Daoy (cell line): ENCODE measurements around the gene DSP. TPM values are rescaled to one million over a fixed set of nuclear protein-coding genes. Genes with fewer than 3 reads are reported as not detected.
A peak's percentile ranks its signal among the peaks of the same experiment; 100 is the strongest.

ENCODE experiments used
- DNase-seq: peaks from one replicate; pipeline ENCODE4 v3.0.0-alpha.2; 2015; ENCODE audit warnings: low read depth
- total RNA-seq: library from RNA; depleted of rRNA; stranded (reverse); fragments of >200 nt; shearing (Covaris generic); gene quantifications from 2 replicates; pipeline ENCODE4 v1.2.3, GENCODE V29; 2014

DSP gene
- total RNA-seq, 1 experiment from 2014 or later: 62.7 TPM

DNA sequence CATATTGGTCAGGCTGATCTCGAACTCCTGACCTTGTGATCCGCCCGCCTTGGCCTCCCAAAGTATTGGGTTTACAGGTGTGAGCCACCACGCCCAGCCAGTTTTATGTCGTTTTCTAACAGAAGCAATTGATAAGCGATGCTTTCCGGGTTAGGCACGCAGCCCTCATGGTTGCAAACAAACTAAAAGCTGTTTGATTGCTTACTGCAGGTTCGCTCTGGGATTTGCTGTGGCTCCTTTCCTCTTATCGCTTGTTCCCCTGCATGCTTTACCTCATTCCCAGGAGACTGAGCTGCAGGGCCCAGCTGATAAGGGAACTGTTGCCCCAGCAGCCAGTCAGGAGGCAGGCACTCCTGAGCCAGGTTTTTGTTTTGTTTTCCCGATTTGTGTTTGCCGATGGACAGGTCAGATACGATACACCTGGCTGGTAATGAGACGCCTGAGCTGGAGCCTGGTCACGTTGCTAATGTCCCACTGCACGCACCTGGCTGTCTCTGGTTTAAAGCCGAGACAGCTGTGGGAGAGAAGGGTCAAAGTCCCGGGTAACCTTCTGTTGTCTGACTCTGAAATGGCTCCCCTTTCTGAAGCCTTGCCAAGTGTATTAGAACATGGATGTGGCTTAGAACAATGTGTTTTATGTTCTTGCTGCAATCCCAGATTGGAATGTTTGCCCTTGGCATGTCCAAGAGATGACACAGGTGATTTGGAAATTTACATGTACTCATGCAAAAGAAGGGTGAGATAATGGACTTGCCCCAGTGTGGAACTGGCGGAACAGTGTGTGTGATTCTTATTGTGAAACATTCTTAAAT, 19.9 kb downstream of the DSP start:
- no peak for DNase-seq

DNA sequence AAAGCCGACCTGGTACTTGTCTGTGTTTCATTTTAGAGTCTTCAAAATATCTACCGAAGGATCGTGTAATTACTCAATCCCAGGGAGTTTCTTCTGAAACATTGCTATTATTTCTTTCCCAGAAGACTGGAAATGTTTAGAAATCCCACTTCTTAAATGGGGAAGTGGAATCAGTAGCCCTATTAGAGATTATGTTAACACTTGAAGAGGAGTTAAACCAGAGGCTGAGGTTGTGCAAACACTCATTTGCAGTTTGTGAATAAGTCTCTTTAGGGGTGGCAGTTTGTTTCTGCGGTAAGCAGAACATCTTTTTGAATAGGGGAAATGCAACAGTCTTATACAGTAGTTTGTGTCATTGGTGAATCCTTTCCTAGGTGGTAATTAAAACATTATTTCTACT, 21.3 kb downstream of the DSP start:
- no peak for DNase-seq

DNA sequence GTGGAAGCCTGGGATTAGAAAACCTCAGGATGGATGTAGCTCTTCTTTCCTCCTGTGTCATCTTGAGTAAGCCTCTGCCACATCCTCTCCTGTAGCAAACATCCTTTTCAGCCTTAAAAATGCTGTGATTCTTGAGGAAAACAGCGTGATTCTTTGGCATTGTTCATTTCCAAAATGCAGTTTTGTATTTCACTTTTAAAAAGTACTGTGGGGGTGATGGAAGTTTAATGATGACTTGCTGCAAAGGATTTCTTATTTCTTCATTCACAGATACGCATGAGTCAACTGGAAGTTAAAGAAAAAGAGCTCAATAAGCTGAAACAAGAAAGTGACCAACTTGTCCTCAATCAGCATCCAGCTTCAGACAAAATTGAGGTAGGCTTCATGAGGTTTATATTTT, 24.6 kb downstream of the DSP start:
- DNase-seq: no peak

DNA sequence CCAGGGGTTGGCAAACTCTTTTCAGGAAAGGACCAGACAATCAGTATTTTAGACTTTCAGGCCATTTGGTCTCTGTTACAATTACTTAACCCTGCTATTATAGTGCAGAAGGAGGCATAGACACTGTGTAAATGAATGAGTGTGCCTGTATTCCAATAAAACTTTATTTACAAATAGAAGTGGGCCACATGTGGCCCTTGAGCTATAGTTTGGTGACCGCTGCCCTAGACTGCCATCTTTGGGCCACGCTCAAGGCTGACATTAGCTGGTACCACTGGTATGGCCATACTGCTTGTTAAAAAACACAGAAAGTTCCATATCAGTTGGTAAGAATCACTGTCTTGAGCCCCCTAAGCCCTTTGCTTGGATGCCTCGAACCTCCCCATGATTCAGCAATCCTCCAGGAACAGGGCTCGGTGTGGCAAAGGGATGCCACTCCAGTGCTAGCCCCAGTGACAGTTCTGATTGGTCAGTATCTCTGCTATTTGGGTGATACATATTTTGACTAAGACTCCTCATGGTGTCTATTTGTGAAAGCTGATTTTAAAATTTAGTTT, 25.2 kb downstream of the DSP start:
- peak; percentile 25 for DNase-seq

DNA sequence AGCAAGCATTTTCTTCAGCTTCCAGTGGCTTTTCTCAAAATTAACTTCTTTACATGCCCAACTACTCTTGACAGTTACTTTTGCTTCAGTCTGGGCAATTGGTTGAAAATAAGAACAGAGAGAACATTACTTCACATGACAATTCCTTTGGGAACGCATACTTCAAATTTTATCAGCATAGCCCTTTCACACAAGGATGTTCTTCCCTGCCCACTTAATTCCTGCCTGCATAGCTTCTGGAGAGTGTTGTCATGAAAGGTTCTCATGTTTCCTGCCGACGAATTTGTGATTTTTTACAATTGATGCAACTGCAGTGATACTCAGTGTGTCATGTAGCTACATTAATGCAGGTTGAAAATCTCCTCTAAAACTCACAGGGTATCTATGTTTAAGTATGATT, 26.6 kb downstream of the DSP start:
- DNase-seq: no peak

DNA sequence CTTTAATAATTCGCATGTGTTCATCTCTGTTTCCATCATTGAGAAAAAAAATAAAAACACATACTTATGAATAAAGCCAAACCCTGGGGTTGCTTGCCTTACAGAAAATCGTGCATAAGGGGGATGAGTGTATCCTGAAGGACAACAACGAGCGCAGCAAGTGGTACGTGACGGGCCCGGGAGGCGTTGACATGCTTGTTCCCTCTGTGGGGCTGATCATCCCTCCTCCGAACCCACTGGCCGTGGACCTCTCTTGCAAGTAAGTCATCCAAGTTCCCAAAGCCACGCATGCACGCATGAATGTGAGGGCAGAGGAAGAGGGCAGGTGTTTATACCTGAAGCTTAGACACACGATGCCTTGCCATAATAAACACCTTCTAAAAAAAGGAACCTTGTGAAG, 27.6 kb downstream of the DSP start:
- no peak for DNase-seq

DNA sequence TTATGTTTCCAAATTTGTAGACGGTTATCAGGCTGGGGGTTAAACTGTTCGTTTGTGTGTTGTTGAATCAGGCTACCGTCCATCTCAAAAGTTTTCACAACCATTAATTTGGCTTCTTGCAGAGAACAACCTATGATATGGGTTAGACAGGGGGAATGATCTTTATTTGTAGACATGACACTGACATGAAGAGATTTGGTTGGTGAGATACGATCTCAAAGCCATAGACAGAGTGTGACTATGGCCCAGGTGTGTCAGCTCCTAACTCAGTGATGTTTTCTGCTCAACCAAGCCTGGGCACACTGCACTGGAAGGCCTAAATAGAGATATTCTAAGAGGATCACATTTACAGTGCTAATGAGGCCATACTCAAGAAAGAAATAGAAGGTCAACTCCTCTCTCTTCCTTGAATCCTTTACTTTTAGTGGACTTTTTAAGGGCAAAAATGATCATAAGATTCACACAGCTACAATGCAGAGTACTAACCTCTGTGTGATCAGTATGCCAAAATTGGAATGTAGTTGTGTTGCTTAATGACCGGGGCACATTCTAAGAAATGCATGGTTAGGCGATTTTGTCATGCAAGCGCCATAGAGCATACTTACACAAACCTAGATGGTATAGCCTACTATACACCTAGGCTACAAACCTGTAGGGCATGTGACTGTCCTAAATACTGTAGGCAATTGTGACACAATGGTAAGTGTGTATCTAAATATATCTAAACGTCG, 30.9 kb downstream of the DSP start:
- DNase-seq: no peak

DNA sequence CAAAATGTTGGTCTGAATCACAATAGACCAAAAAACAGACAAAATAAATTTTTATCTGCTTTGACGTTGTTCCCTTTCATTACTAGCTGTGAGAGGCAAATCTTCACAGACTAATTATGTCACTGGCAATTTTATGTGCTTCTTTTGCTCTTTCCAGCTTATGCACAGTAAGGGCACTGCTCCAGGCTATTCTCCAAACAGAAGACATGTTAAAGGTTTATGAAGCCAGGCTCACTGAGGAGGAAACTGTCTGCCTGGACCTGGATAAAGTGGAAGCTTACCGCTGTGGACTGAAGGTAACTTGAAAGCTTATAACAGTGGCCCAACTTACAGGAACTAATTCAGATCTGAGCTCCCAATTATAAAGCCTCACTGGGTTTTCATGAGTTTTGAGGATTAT, 33.0 kb downstream of the DSP start:
- no peak for DNase-seq

DNA sequence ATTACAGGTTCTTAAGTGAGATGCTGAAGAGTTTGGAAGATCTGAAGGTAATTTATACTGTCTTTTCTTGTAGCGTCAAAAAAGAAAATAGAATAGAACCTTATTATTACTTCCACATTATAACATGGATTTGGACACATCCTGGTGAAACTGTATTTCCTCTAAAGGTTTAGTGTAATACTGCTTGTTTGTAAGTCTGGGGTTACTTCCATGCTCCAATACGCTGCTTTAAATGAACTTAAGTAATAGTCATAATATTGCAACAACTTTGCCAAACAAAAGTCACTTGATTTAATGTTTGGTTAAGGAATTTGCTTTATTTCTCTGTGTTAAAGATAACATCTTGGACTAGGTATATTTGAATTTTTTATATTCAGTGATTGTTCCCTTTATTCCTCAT, 37.0 kb downstream of the DSP start:
- no peak for DNase-seq

DNA sequence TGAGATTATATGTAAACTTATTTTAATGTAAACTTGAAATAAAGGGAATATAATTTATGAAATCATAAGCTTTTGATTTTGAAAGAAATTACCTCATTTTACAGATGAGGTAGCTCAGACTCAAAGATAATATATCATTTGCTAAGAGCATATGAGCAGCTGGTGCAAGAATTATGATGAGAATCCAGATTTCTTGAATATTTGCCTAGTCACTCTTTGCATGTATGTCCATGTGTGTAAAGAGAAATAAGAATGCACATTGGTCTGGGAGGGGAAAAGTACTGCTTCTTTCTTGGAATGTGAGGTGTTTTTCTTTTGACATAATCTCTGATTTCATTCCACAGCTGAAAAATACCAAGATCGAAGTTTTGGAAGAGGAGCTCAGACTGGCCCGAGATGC, 37.5 kb downstream of the DSP start:
- no peak for DNase-seq

DNA sequence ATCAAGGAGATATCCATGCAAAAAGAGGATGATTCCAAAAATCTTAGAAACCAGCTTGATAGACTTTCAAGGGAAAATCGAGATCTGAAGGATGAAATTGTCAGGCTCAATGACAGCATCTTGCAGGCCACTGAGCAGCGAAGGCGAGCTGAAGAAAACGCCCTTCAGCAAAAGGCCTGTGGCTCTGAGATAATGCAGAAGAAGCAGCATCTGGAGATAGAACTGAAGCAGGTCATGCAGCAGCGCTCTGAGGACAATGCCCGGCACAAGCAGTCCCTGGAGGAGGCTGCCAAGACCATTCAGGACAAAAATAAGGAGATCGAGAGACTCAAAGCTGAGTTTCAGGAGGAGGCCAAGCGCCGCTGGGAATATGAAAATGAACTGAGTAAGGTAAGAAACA, 38.4 kb downstream of the DSP start:
- DNase-seq: no peak

DNA sequence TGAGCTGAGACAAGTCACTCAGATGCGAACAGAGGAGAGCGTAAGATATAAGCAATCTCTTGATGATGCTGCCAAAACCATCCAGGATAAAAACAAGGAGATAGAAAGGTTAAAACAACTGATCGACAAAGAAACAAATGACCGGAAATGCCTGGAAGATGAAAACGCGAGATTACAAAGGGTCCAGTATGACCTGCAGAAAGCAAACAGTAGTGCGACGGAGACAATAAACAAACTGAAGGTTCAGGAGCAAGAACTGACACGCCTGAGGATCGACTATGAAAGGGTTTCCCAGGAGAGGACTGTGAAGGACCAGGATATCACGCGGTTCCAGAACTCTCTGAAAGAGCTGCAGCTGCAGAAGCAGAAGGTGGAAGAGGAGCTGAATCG, 39.1 kb downstream of the DSP start:
- DNase-seq: no peak

DNA sequence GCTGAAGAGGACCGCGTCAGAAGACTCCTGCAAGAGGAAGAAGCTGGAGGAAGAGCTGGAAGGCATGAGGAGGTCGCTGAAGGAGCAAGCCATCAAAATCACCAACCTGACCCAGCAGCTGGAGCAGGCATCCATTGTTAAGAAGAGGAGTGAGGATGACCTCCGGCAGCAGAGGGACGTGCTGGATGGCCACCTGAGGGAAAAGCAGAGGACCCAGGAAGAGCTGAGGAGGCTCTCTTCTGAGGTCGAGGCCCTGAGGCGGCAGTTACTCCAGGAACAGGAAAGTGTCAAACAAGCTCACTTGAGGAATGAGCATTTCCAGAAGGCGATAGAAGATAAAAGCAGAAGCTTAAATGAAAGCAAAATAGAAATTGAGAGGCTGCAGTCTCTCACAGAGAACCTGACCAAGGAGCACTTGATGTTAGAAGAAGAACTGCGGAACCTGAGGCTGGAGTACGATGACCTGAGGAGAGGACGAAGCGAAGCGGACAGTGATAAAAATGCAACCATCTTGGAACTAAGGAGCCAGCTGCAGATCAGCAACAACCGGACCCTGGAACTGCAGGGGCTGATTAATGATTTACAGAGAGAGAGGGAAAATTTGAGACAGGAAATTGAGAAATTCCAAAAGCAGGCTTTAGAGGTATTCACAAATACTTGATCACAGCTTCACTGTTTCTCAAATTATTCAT, 39.6 kb downstream of the DSP start:
- no peak for DNase-seq

DNA sequence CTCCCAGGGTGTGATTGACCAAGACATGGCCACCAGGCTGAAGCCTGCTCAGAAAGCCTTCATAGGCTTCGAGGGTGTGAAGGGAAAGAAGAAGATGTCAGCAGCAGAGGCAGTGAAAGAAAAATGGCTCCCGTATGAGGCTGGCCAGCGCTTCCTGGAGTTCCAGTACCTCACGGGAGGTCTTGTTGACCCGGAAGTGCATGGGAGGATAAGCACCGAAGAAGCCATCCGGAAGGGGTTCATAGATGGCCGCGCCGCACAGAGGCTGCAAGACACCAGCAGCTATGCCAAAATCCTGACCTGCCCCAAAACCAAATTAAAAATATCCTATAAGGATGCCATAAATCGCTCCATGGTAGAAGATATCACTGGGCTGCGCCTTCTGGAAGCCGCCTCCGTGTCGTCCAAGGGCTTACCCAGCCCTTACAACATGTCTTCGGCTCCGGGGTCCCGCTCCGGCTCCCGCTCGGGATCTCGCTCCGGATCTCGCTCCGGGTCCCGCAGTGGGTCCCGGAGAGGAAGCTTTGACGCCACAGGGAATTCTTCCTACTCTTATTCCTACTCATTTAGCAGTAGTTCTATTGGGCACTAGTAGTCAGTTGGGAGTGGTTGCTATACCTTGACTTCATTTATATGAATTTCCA, 43.9 kb downstream of the DSP start:
- no peak for DNase-seq

DNA sequence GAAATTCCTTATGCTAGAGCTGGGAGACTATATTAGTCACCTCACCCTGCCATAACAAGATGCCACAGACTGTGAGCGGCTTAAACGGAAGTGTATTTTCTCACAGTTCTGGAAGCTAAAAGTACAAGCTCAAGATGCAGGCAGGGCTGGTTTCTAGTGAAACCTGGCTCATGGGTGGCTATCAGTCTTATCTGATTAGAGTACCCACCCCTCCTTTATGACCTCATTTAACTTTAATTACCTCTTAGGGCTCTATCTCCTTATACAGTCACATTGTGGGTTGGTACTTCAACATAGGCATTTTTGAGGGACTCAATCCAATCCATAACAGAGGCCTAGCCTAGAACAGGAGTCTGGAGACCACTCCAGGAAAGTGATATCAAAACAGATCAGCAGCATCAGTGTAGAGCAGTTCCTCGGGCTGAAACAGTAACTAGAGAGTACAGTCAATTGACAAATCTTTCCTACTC, 46.2 kb downstream of the DSP start:
- peak; percentile 61 for DNase-seq

DNA sequence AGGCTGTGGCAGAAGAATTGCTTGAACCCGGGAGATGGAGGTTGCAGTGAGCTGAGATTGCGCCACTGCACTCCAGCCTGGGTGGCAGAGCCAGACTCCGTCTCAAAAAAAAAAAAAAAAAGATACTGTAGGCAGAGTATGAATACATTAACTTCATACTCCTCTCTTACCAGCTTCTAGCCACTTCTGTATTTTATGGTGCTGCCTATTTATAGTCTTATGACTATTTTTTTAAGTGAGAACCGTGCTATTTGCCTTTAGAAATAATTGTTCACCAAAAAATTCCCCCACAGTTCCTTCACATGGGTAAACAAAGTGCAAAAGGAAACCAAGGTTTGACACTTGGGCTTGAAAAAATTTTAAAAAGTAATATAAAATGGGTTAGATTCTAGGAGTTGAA, 47.0 kb downstream of the DSP start:
- no peak for DNase-seq

DNA sequence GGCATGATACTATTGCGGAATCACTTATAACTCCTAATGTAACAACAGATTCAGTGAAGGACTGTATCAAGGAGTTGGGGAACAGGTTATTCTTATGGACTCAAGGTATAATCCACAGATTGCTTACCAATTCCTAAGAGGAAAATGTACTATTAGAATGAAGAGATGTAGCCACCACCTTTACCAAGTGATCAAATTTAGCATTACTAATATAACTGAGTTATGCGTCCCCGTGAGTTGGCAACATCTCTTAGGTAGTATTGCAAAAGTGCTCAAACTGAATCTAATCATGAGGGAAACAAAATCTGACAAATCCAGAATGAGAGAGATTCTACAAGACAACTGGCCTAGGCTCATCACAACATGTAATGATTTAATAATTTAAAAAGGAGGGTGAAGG, 47.8 kb downstream of the DSP start:
- no peak for DNase-seq

DNA sequence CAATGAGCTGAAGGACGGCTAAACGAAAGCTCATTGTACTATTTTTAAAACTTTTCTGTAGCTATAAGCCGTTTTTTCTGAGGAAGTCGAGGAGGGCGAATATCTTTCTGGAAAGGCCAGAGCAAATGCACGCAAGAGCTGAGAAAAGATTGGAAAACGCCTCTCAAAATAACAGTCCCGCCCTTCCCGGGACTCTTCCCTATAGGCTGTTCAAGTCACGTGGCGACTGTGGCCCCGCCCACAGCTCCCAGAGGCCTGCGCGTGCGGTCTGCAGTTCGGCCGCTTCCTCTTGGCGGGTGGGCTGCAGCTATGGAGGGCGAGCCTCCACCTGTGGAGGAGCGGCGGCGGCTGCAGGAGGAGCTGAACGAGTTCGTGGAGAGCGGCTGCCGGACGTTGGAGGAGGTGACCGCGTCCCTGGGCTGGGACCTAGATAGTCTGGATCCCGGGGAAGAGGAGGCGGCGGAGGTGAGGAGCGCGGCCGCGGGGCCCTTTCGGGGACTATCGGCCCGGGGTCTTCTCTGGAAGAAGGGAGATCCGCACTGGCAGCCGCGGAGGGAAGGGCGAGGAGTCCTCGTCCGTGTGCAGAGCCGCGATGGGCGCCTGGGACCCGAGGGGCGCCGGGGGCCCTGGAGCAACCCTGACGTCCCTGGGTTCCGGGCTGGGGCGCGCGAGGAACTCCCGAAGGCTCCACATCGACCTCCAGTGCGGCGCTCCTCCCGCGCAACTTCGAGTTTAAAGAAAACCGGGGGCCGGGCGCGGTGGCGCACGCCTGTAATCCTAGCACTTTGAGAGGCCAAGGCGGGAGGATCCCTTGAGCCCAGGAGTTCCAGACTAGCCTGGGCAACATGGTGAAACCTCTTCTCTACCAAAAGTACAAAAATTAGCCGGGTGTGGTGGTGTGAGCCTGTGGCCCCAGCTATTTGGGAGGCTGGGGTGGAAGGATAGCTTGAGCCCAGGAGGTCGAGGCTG, 48.8 kb downstream of the DSP start, which contains the start of gene SNRNP48:
Gene SNRNP48, plus strand, starts transcription at position 250 of the 969 bp plus-strand sequence. Its CDS starts 60 bp downstream, at position 310.
- peak; percentile 97 for DNase-seq

DNA sequence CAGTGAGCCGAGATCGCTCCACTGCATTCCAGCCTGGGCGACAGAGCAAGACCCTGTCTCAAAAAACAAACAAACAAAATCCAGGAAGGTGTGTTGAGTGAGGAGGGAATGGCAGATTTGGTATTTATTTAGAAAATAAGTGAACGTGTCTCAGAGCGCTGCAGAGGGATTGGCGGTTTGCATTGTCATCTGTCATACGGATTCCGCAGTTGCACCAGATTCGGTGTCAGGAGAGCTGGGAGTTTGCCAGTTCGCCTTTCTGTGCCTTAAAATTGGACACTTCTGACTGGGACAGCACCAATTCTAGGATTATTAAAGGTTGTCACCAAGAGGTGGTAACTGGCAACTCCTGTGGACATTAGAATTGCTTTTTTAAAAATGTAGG, 49.4 kb downstream of the DSP start:
- peak; percentile 28 for DNase-seq

DNA sequence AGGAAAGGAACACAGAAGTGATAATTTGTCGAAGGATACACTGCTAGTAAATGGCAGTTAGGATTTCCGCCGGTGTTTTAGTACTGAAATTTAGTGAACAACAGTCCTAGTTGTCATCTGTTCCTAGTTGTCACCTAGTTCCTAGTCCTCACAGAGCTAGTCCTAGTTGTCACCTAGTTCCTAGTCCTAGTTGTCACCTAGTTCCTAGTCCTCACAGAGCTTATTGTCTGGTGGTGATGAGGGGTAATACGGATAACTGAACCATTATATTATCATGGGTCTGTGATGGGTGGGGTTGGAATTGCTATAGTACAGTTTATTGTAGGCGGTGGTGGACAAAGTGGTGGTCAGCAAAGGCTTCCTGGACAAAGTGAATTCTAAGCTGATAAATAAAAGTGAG, 50.3 kb downstream of the DSP start:
- no peak for DNase-seq

DNA sequence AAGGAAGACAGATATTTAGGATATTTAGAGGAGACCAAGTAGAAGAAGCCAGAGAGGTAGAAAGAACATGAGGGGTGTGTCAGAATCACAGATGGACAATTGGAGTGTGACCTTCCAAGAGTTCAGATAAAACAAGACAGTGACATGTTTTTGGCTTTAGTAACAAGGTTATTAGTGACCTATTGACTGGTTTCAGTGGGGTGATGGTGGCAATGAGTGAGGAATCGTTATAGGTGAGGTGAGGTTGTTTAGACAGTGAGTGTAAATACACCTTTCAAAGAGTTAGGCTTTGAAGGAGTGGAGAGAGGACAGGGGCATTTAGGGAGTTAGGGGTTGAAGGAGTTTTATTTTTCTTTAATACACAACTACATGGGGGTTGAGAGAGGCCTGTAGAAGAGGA, 51.8 kb downstream of the DSP start:
- DNase-seq: no peak
